ENCODE measurements around the gene UBE2Q1. TPM values are rescaled to one million over a fixed set of nuclear protein-coding genes. Genes with fewer than 3 reads are reported as not detected.

UBE2Q1 gene
- total RNA-seq, 1 experiment from 2014 or later: 62.7 TPM

- peaks cover 12% of the 10 kb centered on the region for H3K27me3 Mint-ChIP-seq (ENCODE audit: low read depth)
- peaks cover 20% of the 10 kb centered on the region for H3K4me1 Mint-ChIP-seq
- no peak for ATAC-seq
- no peak overlapping the region for H3K4me3 Mint-ChIP-seq
- H3K9me3 Mint-ChIP-seq: no peaks in the 10 kb centered on the region
- CTCF ChIA-PET: interaction anchor here (1.3 to 2.9 kb wide), 2 partner anchors 14 to 26 kb away, joined by 4 to 9 read pairs; no protein-coding TSS in a partner anchor
- no peak overlapping the region for H3K27ac Mint-ChIP-seq
- POLR2A ChIA-PET: interaction anchor here (0.8 kb wide), 1 partner anchor 12 kb away, joined by 3 read pairs; no protein-coding TSS in a partner anchor
- DNase-seq (ENCODE audit: low spot score): no peak
- no peak for TF ChIP-seq SP1 (CRISPR knock-in tag; conservative IDR thresholded peaks at IDR 0.05)
- no peak for TF ChIP-seq E2F4 (CRISPR knock-in tag; IDR thresholded peaks at IDR 0.05; ENCODE audit: borderline replicate concordance, low read depth)
- no peak for TF ChIP-seq ZNF425 (CRISPR knock-in tag; conservative IDR thresholded peaks at IDR 0.05)
- TF ChIP-seq ZSCAN18 (CRISPR knock-in tag; IDR thresholded peaks at IDR 0.05): no peak
- no peak for TF ChIP-seq AFF4 (CRISPR knock-in tag; IDR thresholded peaks at IDR 0.05; ENCODE audit: borderline replicate concordance)
- no peak for TF ChIP-seq GTF2I (CRISPR knock-in tag; conservative IDR thresholded peaks at IDR 0.05)
- no peak for TF ChIP-seq E2F1 (CRISPR knock-in tag; IDR thresholded peaks at IDR 0.05)
- no peak for TF ChIP-seq ZNF138 (CRISPR knock-in tag; conservative IDR thresholded peaks at IDR 0.05)
- TF ChIP-seq EMX1 (CRISPR knock-in tag; IDR thresholded peaks at IDR 0.05): no peak
- TF ChIP-seq ZBTB43 (CRISPR knock-in tag; IDR thresholded peaks at IDR 0.05): no peak
- no peak for TF ChIP-seq ESRRA (CRISPR knock-in tag; IDR thresholded peaks at IDR 0.05; ENCODE audit: borderline replicate concordance)
- TF ChIP-seq JAZF1 (CRISPR knock-in tag; IDR thresholded peaks at IDR 0.05): no peak
- TF ChIP-seq RORB (CRISPR knock-in tag; IDR thresholded peaks at IDR 0.05): no peak
- TF ChIP-seq USF1 (CRISPR knock-in tag; IDR thresholded peaks at IDR 0.05): no peak
- TF ChIP-seq ZMAT4 (CRISPR knock-in tag; IDR thresholded peaks at IDR 0.05): no peak
- no peak for TF ChIP-seq OVOL2 (CRISPR knock-in tag; IDR thresholded peaks at IDR 0.05; ENCODE audit: borderline replicate concordance)
- TF ChIP-seq NFE2L1 (CRISPR knock-in tag; IDR thresholded peaks at IDR 0.05): no peak
- TF ChIP-seq ZBTB21 (CRISPR knock-in tag; IDR thresholded peaks at IDR 0.05; ENCODE audit: borderline replicate concordance): no peak
- peaks cover 5% of the 10 kb centered on the region; the same call in 1 of the 2 replicates for H3K36me3 Mint-ChIP-seq
Observed at GRCh38 chr1:154573168-154573510, 14.7 kb upstream of the UBE2Q1 start.

All from WTC11 (cell line).